Naive B cell (primary cell): Measurements from ENCODE around the gene BRINP3. TPM values are rescaled to one million over a fixed set of nuclear protein-coding genes. Genes with fewer than 3 reads are reported as not detected.

Experiments used
- ATAC-seq, 2 donors: fragments of 150-1000 bp; cut with Tn5 transposase; 2 replicates each; pipeline ENCODE4 v1.10.0; 2021; ENCODE audit warnings: low read depth in 2 of 2, mild to moderate bottlenecking in 2 of 2, moderate library complexity in 2 of 2
- DNase-seq: peaks from one replicate; pipeline ENCODE4 v3.0.0; 2022
- H3K27ac Mint-ChIP-seq, 6 donors: one replicate each; pipeline ENCODE4 v1.8.0; 2020 to 2022; ENCODE audit warnings: mild to moderate bottlenecking in 6 of 6, mixed read lengths in 6 of 6, moderate library complexity in 5 of 6, inconsistent platforms in 2 of 6
- H3K27me3 Mint-ChIP-seq, 3 donors: one replicate each; pipeline ENCODE4 v1.8.0; 2021 to 2022; ENCODE audit warnings: mixed read lengths in 3 of 3, mild to moderate bottlenecking in 1 of 3
- H3K36me3 Mint-ChIP-seq, 2 donors: one replicate each; pipeline ENCODE4 v1.8.0; 2020 to 2022; ENCODE audit warnings: mixed read lengths in 2 of 2, inconsistent platforms in 1 of 2, mild to moderate bottlenecking in 1 of 2
- H3K4me1 Mint-ChIP-seq, 3 donors: one replicate each; pipeline ENCODE4 v1.8.0; 2020 to 2022; ENCODE audit warnings: mixed read lengths in 3 of 3, inconsistent platforms in 1 of 3, mild to moderate bottlenecking in 1 of 3, moderate library complexity in 1 of 3
- H3K4me3 Mint-ChIP-seq, 8 donors: one replicate each; pipeline ENCODE4 v1.8.0; 2020 to 2022; ENCODE audit warnings: mild to moderate bottlenecking in 8 of 8, mixed read lengths in 8 of 8, moderate library complexity in 8 of 8, inconsistent platforms in 2 of 8
- H3K9me3 Mint-ChIP-seq, 7 donors: one replicate each; pipeline ENCODE4 v1.8.0; 2020 to 2022; ENCODE audit warnings: mixed read lengths in 7 of 7, mild to moderate bottlenecking in 5 of 7, inconsistent platforms in 2 of 7, moderate library complexity in 1 of 7
- polyA plus RNA-seq, 6 donors: library from polyadenylated mRNA; unstranded; fragments of 300-500 nt; fragmentation: Illumina TruSeq; gene quantifications; one replicate each; pipeline ENCODE4 v1.2.3, GENCODE V29; 2021; ENCODE audit warnings: low read depth in 6 of 6

The BRINP3 gene
- polyA plus RNA-seq, 6 donors from 2014 or later = not detected

GRCh38 chr1:190179817-190180216 is 297.8 kb downstream of the BRINP3 start:
- no peak for ATAC-seq

GRCh38 chr1:190178827-190179226 is 298.8 kb downstream of the BRINP3 start:
- ATAC-seq = no peak
- H3K4me3 Mint-ChIP-seq = no peak overlapping the region
- no peak overlapping the region for H3K27ac Mint-ChIP-seq
- peaks cover 0 to 5% (median 0%) of the 10 kb centered on the region in 7 donors for H3K9me3 Mint-ChIP-seq
- no peaks in the 10 kb centered on the region for H3K4me1 Mint-ChIP-seq
- no peak for DNase-seq
- H3K36me3 Mint-ChIP-seq = no peaks in the 10 kb centered on the region
- no peaks in the 10 kb centered on the region for H3K27me3 Mint-ChIP-seq

More at GRCh38 chr1:190179817-190180216, 297.8 kb downstream of the BRINP3 start:
- Mint-ChIP-seq H3K9me3 (peaks cover 0 to 5% (median 2%) of the 10 kb centered on the region in 7 donors), H3K4me3 (no peak overlapping the region), H3K36me3 (no peaks in the 10 kb centered on the region), H3K27ac (no peak overlapping the region), H3K27me3 (no peaks in the 10 kb centered on the region), H3K4me1 (no peaks in the 10 kb centered on the region)
- no peak for DNase-seq

DNA sequence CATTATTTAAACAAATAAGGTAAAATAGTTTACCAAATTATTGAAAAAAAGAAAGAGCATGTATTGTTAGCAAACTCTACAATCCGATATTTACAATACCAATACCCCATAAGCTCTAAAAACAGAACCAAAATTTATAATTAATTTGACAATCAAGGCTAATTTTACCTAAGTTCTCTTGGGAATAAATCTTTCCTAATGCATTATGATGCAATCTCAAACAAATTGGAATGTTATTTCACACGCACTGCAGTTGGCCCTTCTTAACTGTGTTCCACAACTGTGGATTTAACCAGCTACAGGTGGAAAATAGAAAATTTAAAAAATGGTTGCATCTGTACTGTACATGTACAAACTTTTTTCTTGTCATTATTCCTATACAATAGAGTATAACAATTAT is 300.1 kb downstream of the BRINP3 start:
- ATAC-seq (no peak), DNase-seq (no peak)
- no peaks in the 10 kb centered on the region for H3K36me3 Mint-ChIP-seq
- no peaks in the 10 kb centered on the region for H3K4me1 Mint-ChIP-seq
- no peak overlapping the region for H3K27ac Mint-ChIP-seq
- H3K9me3 Mint-ChIP-seq = peaks cover 0 to 5% (median 0%) of the 10 kb centered on the region in 7 donors
- no peaks in the 10 kb centered on the region for H3K27me3 Mint-ChIP-seq
- no peak overlapping the region for H3K4me3 Mint-ChIP-seq

- no peaks in the 10 kb centered on the region for H3K4me1 Mint-ChIP-seq
- no peaks in the 10 kb centered on the region for H3K36me3 Mint-ChIP-seq
- H3K9me3 Mint-ChIP-seq = peaks cover 0 to 5% (median 0%) of the 10 kb centered on the region in 7 donors
- no peaks in the 10 kb centered on the region for H3K27me3 Mint-ChIP-seq
- ATAC-seq = no peak
- no peak overlapping the region for H3K27ac Mint-ChIP-seq
- no peak overlapping the region for H3K4me3 Mint-ChIP-seq
- DNase-seq = no peak
These were observed 300.9 kb downstream of the BRINP3 start for GRCh38 chr1:190176776-190177175.

- H3K9me3 Mint-ChIP-seq = peaks cover 0 to 5% (median 0%) of the 10 kb centered on the region in 7 donors
- no peak for DNase-seq
- H3K4me1 Mint-ChIP-seq = no peaks in the 10 kb centered on the region
- no peaks in the 10 kb centered on the region for H3K36me3 Mint-ChIP-seq
- no peaks in the 10 kb centered on the region for H3K27me3 Mint-ChIP-seq
- H3K4me3 Mint-ChIP-seq = no peak overlapping the region
- ATAC-seq = no peak
- no peak overlapping the region for H3K27ac Mint-ChIP-seq
These were observed 302.3 kb downstream of the BRINP3 start for GRCh38 chr1:190175320-190175719.

- Mint-ChIP-seq H3K27ac (no peak overlapping the region), H3K27me3 (no peaks in the 10 kb centered on the region), H3K36me3 (no peaks in the 10 kb centered on the region), H3K9me3 (peaks cover 0 to 2% (median 0%) of the 10 kb centered on the region in 7 donors), H3K4me1 (no peaks in the 10 kb centered on the region), H3K4me3 (no peak overlapping the region)
- no peak for DNase-seq
- no peak for ATAC-seq
These were observed 304.8 kb downstream of the BRINP3 start for GRCh38 chr1:190172651-190173430.

DNA sequence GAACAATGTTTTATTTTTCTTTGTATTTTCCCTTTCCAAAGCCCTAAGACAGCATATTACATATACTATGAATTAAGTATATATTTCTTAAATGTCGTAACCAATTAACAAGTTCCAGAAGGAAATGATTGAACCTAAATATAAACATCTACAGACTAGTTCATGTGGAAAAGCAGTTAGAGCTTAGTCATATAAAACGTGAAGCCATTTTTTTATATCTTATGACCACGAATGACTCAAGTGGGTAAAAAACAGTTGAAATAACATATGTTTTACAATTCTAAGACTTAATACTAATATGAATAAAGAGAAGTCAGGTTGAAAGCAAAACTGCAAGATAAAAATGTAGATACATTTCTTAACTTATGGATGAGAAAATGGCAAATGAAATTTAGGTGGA is 307.3 kb downstream of the BRINP3 start:
- H3K4me1 Mint-ChIP-seq = no peaks in the 10 kb centered on the region
- no peak for DNase-seq
- no peaks in the 10 kb centered on the region for H3K36me3 Mint-ChIP-seq
- no peak for ATAC-seq
- H3K4me3 Mint-ChIP-seq = no peak overlapping the region
- no peak overlapping the region for H3K27ac Mint-ChIP-seq
- no peaks in the 10 kb centered on the region for H3K27me3 Mint-ChIP-seq
- H3K9me3 Mint-ChIP-seq = peaks cover 0 to 2% (median 0%) of the 10 kb centered on the region in 7 donors

DNA sequence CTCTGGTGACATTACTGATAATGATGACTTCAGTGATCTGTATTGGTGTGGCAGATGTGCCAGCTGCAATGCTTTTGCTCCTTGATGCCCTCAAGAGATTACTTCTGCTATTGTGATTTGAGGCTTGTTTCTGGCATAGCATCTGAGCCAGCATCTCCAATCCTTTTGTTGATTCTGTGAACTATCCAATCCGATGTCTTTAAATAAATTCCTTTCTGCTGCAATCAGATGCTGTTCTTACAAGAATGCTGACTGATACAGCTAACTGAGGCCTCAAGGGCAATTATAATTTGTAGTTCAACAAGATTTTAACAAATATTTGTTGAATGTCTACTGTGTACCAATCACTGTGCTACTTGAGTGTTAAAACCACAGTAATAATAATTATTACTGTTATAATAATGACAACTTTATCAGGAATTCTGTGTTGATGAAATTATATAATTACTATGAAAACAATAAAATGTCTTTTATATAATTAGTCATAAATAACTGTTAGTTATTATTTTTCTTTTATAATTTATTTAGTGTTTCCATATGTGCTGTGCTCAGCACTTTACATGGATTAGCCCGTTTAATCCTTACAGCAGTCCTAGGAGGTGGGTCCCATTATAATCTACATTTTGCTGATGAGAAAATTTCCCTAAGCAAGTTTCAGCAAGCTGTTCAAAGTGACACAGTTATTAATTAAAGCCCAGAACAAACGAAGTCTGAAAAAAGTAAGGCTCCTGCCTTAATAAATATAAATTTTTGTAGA is 308.2 kb downstream of the BRINP3 start:
- Mint-ChIP-seq H3K27me3 (no peaks in the 10 kb centered on the region), H3K4me3 (no peak overlapping the region), H3K36me3 (no peaks in the 10 kb centered on the region), H3K9me3 (peaks cover 0 to 2% (median 0%) of the 10 kb centered on the region in 7 donors), H3K4me1 (no peaks in the 10 kb centered on the region), H3K27ac (no peak overlapping the region)
- ATAC-seq (no peak), DNase-seq (no peak)

GRCh38 chr1:190168893-190169280 is 308.8 kb downstream of the BRINP3 start:
- H3K9me3 Mint-ChIP-seq = peaks cover 0 to 2% (median 0%) of the 10 kb centered on the region in 7 donors
- no peak for DNase-seq
- no peak overlapping the region for H3K4me3 Mint-ChIP-seq
- H3K27me3 Mint-ChIP-seq = no peaks in the 10 kb centered on the region
- H3K4me1 Mint-ChIP-seq = no peaks in the 10 kb centered on the region
- H3K27ac Mint-ChIP-seq = no peak overlapping the region
- H3K36me3 Mint-ChIP-seq = no peaks in the 10 kb centered on the region
- ATAC-seq = no peak

DNA sequence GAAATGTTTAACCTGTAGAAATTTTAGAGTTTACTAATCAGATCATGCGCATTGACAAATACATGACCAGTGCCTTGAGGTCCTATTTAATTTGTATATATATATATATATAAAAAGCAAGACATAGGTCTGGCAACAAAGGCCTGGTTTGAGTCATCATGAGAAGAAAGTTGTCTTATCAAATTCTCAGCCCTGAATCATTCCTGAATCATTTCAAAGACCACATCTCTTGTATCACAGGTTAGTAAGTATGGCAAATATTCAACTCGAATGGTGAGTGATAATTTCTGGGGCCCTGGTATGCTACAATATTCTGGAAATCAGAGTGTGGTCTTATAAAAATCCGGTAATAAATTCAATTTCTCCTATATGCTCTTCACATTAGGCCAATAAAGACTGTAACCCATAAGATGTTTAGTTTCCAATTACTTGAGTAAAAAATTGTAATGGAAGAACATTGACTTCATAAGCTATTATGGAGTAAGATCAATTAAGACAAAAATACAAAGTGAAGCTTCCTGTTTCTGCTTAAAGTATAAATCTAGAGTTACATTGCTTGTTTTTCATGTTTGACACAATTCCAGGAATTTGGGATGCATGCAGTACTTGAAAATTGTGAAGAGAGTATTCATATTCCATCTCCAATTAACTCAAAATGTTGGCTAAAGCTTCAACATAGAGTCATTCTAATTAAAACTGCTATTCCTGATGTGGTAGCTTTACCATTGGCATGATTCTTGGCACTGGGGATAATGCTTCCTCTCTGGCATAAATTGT is 309.4 kb downstream of the BRINP3 start:
- H3K9me3 Mint-ChIP-seq = peaks cover 0 to 2% (median 0%) of the 10 kb centered on the region in 7 donors
- ATAC-seq = no peak
- no peak overlapping the region for H3K27ac Mint-ChIP-seq
- no peaks in the 10 kb centered on the region for H3K27me3 Mint-ChIP-seq
- no peak overlapping the region for H3K4me3 Mint-ChIP-seq
- no peak for DNase-seq
- no peaks in the 10 kb centered on the region for H3K36me3 Mint-ChIP-seq
- H3K4me1 Mint-ChIP-seq = no peaks in the 10 kb centered on the region

GRCh38 chr1:190159146-190159545 is 318.5 kb downstream of the BRINP3 start:
- DNase-seq (no peak), ATAC-seq (no peak)
- Mint-ChIP-seq H3K27ac (no peak overlapping the region), H3K27me3 (no peaks in the 10 kb centered on the region), H3K4me3 (no peak overlapping the region), H3K9me3 (peaks cover 0 to 8% (median 3%) of the 10 kb centered on the region in 7 donors), H3K36me3 (no peaks in the 10 kb centered on the region), H3K4me1 (no peaks in the 10 kb centered on the region)

DNA sequence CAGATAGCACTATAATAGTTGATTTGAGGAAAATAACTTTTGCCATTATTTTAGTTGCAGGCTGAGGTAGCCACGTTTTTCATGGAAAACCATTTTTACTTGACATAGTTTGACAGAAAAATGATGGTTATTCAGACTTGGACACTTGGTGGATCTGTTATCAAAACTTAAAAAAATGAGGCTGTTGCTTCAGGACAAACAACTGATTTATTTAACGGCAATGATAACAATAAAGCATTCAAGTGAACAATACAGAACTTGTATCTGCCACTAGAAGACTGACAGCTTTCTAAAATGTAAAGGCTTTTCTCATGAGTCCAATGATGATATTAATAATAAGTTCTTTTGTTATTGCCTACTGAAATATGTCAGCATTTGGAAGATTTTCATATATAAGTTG is 322.9 kb downstream of the BRINP3 start:
- DNase-seq (no peak), ATAC-seq (no peak)
- no peaks in the 10 kb centered on the region for H3K36me3 Mint-ChIP-seq
- no peaks in the 10 kb centered on the region for H3K4me1 Mint-ChIP-seq
- peaks cover 0 to 13% (median 3%) of the 10 kb centered on the region in 7 donors for H3K9me3 Mint-ChIP-seq
- H3K4me3 Mint-ChIP-seq = no peak overlapping the region
- H3K27me3 Mint-ChIP-seq = no peaks in the 10 kb centered on the region
- no peak overlapping the region for H3K27ac Mint-ChIP-seq

DNA sequence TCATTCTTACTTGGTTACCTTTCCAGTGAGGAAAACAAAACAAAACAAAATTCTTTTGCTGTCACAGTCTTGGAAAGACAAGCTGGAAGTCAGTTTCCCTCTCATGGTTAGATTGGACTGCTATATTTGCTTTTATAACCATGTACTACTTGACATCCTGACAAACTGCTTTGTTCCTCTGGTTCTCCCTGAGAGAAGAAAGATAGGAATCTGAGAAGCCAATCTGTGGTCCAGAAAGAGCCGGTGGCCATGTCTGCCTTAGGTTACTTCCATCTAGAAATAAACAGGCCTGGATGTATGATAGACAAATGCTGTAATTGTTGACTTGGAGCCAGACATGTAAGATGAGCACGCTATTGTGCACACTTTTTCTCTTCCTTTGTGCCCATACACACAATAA is 330.0 kb downstream of the BRINP3 start:
- Mint-ChIP-seq H3K4me1 (no peaks in the 10 kb centered on the region), H3K36me3 (no peaks in the 10 kb centered on the region), H3K4me3 (no peak overlapping the region), H3K9me3 (peaks cover 0 to 12% (median 2%) of the 10 kb centered on the region in 7 donors), H3K27ac (peak overlapping the region in 1 of 6 donors; percentile 81), H3K27me3 (no peaks in the 10 kb centered on the region)
- no peak for DNase-seq
- no peak for ATAC-seq
